H1 (cell line): ENCODE data around the gene SLC9A7. TPM values are rescaled to one million over a fixed set of nuclear protein-coding genes. Genes with fewer than 3 reads are reported as not detected.

Experiments used
- CTCF ChIA-PET: fragments of 300-600 bp; sonication (Branson Sonifier 250); formaldehyde crosslinking; loops from one replicate; lab custom pipeline; 2021; ENCODE audit not compliant: partially characterized antibody; lab: Charles Lee
- POLR2A ChIA-PET: fragments of 300-600 bp; sonication (Branson Sonifier 250); formaldehyde crosslinking; loops from one replicate; lab custom pipeline; 2021; ENCODE audit warnings: inconsistent platforms; ENCODE audit not compliant: partially characterized antibody; lab: Charles Lee
- DNase-seq, 2 experiments: peaks; one replicate each; pipeline versions ENCODE4 v3.0.0 to v3.0.0-alpha.2; 2010 to 2022; ENCODE audit warnings: low spot score in 2 of 2, low read depth in 1 of 2, mixed read lengths in 1 of 2
- FAIRE-seq: peaks from 2 replicates; lab custom pipeline; 2011; peaks lifted over from hg19 to GRCh38; lab: Jason Lieb, UNC
- H2AFZ ChIP-seq: 2 replicates; pipeline ENCODE4 v1.8.1; 2012; ENCODE audit warnings: low read length, inconsistent platforms
- H2AK5ac ChIP-seq: 2 replicates; pipeline ENCODE4 v1.6.1; 2013; ENCODE audit warnings: low read depth, low read length
- H2BK120ac ChIP-seq: replicated peaks from 2 replicates; pipeline ENCODE3; 2013; ENCODE audit warnings: low read depth, low read length, inconsistent platforms
- H2BK12ac ChIP-seq: 2 replicates; pipeline ENCODE4 v1.6.1; 2013; ENCODE audit warnings: low read depth, low read length
- H2BK15ac ChIP-seq: 2 replicates; pipeline ENCODE4 v1.6.1; 2013; ENCODE audit warnings: low read length
- H2BK20ac ChIP-seq: 2 replicates; pipeline ENCODE4 v1.6.1; 2013; ENCODE audit warnings: low read length
- H2BK5ac ChIP-seq: 2 replicates; pipeline ENCODE4 v1.6.1; 2013; ENCODE audit warnings: low read depth, low read length
- H3K14ac ChIP-seq: 2 replicates; pipeline ENCODE4 v1.6.1; 2013; ENCODE audit warnings: inconsistent platforms; ENCODE audit not compliant: insufficient read length
- H3K18ac ChIP-seq: 2 replicates; pipeline ENCODE4 v1.6.1; 2013; ENCODE audit warnings: low read length; ENCODE audit errors: extremely low read depth
- H3K23ac ChIP-seq: 2 replicates; pipeline ENCODE4 v1.6.1; 2013; ENCODE audit warnings: inconsistent platforms; ENCODE audit not compliant: insufficient read length
- H3K23me2 ChIP-seq: 2 replicates; pipeline ENCODE4 v1.6.1; 2013; ENCODE audit warnings: low read depth, low read length
- H3K27ac ChIP-seq: 2 replicates; pipeline ENCODE4 v1.6.1; 2011; ENCODE audit warnings: low read depth, low read length, inconsistent platforms
- H3K27me3 ChIP-seq, 4 experiments: replicated peaks in 1 of 4; 1 replicate in 1 of 4; 2 replicates in 3 of 4; pipeline versions ENCODE4 v1.6.1 to v1.8.1; 2011 to 2013; ENCODE audit warnings: low read length in 3 of 4, mild to moderate bottlenecking in 3 of 4, inconsistent platforms in 2 of 4, mixed read lengths in 2 of 4, moderate library complexity in 1 of 4; ENCODE audit not compliant: control insufficient read depth in 3 of 4, insufficient read depth in 3 of 4; ENCODE audit errors: extremely low read depth in 1 of 4
- H3K36me3 ChIP-seq, 4 experiments: 2 replicates each; pipeline versions ENCODE4 v1.6.1 to v1.8.1; 2011 to 2013; ENCODE audit warnings: mild to moderate bottlenecking in 4 of 4, low read length in 3 of 4, moderate library complexity in 2 of 4, control low read depth in 1 of 4, inconsistent platforms in 1 of 4; ENCODE audit not compliant: insufficient read depth in 4 of 4, control insufficient read depth in 2 of 4
- H3K4ac ChIP-seq: replicated peaks from 2 replicates; pipeline ENCODE3; 2013; ENCODE audit warnings: low read length, low read depth, mixed read lengths, inconsistent platforms; ENCODE audit not compliant: insufficient read length
- H3K4me1 ChIP-seq, 4 experiments: replicated peaks in 1 of 4; 1 replicate in 1 of 4; 2 replicates in 3 of 4; pipeline versions ENCODE4 v1.6.1 to v1.8.1; 2011 to 2013; ENCODE audit warnings: low read length in 3 of 4, inconsistent platforms in 2 of 4, mixed read lengths in 1 of 4; ENCODE audit not compliant: insufficient read depth in 4 of 4, control insufficient read depth in 3 of 4
- H3K4me2 ChIP-seq, 2 experiments: 2 replicates each; pipeline versions ENCODE4 v1.6.1 to v1.8.1; 2011 to 2013; ENCODE audit warnings: low read depth in 2 of 2, low read length in 2 of 2, control low read depth in 1 of 2, inconsistent platforms in 1 of 2, mild to moderate bottlenecking in 1 of 2; ENCODE audit not compliant: insufficient read depth in 1 of 2
- H3K4me3 ChIP-seq, 4 experiments: fragments of 200-600, 300-600 bp in 1 of 4; sonication (generic), shearing (Covaris generic), sonication (Bioruptor Twin) in 1 of 4; 2 replicates each; pipeline versions ENCODE4 v1.5.1 to v1.8.1; 2011 to 2016; ENCODE audit warnings: low read length in 4 of 4, low read depth in 3 of 4, control low read depth in 2 of 4, inconsistent platforms in 2 of 4, mild to moderate bottlenecking in 2 of 4, mixed read lengths in 1 of 4, moderate library complexity in 1 of 4; ENCODE audit not compliant: insufficient read depth in 2 of 4; ENCODE audit errors: extremely low read depth in 1 of 4
- H3K56ac ChIP-seq: replicated peaks from 2 replicates; pipeline ENCODE3; 2013; ENCODE audit warnings: low read depth, mild to moderate bottlenecking, mixed read lengths, low read length, inconsistent platforms; ENCODE audit not compliant: insufficient read length
- H3K79me1 ChIP-seq: 2 replicates; pipeline ENCODE4 v1.6.1; 2013; ENCODE audit warnings: low read depth, low read length, control low read depth
- H3K79me2 ChIP-seq, 2 experiments: 2 replicates each; pipeline versions ENCODE4 v1.6.1 to v1.8.1; 2012 to 2013; ENCODE audit warnings: low read length in 2 of 2, mild to moderate bottlenecking in 2 of 2, inconsistent platforms in 1 of 2; ENCODE audit not compliant: insufficient read depth in 2 of 2, control insufficient read depth in 1 of 2
- H3K9ac ChIP-seq, 4 experiments: replicated peaks in 1 of 4; 1 replicate in 1 of 4; 2 replicates in 3 of 4; pipeline versions ENCODE4 v1.6.1 to v1.8.1; 2011 to 2013; ENCODE audit warnings: low read depth in 3 of 4, low read length in 3 of 4, control low read depth in 2 of 4, mild to moderate bottlenecking in 2 of 4, moderate library complexity in 2 of 4, inconsistent platforms in 1 of 4; ENCODE audit errors: extremely low read depth in 1 of 4
- H3K9me3 ChIP-seq, 2 experiments: 2 replicates each; pipeline versions ENCODE4 v1.6.1 to v1.8.1; 2012 to 2013; ENCODE audit warnings: mild to moderate bottlenecking in 2 of 2, moderate library complexity in 2 of 2, control low read depth in 1 of 2, inconsistent platforms in 1 of 2, low read depth in 1 of 2, low read length in 1 of 2, mixed read lengths in 1 of 2; ENCODE audit not compliant: insufficient read depth in 2 of 2
- H4K20me1 ChIP-seq, 2 experiments: replicated peaks in 1 of 2; 2 replicates each; pipeline versions ENCODE3 to v1.8.1; 2011 to 2013; ENCODE audit warnings: inconsistent platforms in 2 of 2, low read length in 2 of 2, mild to moderate bottlenecking in 1 of 2; ENCODE audit not compliant: insufficient read depth in 2 of 2, control insufficient read depth in 1 of 2
- H4K5ac ChIP-seq: 2 replicates; pipeline ENCODE4 v1.6.1; 2013; ENCODE audit warnings: low read length, low read depth, mixed read lengths, inconsistent platforms; ENCODE audit not compliant: insufficient read length
- H4K8ac ChIP-seq: 2 replicates; pipeline ENCODE4 v1.8.0; 2013; ENCODE audit warnings: mild to moderate bottlenecking, moderate library complexity, low read length, inconsistent platforms; ENCODE audit not compliant: insufficient read depth; ENCODE audit errors: extremely low read depth
- H4K91ac ChIP-seq: replicated peaks from 2 replicates; pipeline ENCODE3; 2013; ENCODE audit warnings: low read length, mixed read lengths, inconsistent platforms; ENCODE audit not compliant: insufficient read length
- BACH1 ChIP-seq: IDR thresholded peaks from 2 replicates; pipeline ENCODE4 v1.6.1; 2012; ENCODE audit warnings: low read length, improper control_type of control experiment
- BCL11A ChIP-seq, 2 experiments: IDR thresholded peaks; one replicate each; pipeline ENCODE4 v1.6.1; 2011; ENCODE audit warnings: low read depth in 2 of 2, low read length in 2 of 2, mild to moderate bottlenecking in 2 of 2
- CHD2 ChIP-seq: IDR thresholded peaks from 2 replicates; pipeline ENCODE4 v1.6.1; 2012; ENCODE audit warnings: low read length, improper control_type of control experiment
- EP300 ChIP-seq, 2 experiments: IDR thresholded peaks; 1 replicate in 1 of 2; 2 replicates in 1 of 2; pipeline ENCODE4 v1.6.1; 2011 to 2012; ENCODE audit warnings: low read depth in 2 of 2, low read length in 2 of 2, mild to moderate bottlenecking in 2 of 2, borderline replicate concordance in 1 of 2, inconsistent platforms in 1 of 2, moderate library complexity in 1 of 2
- GTF2F1 ChIP-seq: IDR thresholded peaks from 2 replicates; pipeline ENCODE4 v1.6.1; 2012; ENCODE audit warnings: low read depth, low read length, improper control_type of control experiment, borderline replicate concordance
- PHF8 ChIP-seq: fragments of 200-600 bp; sonication (generic); conservative IDR thresholded peaks from 2 replicates; pipeline ENCODE4 v1.7.1; 2012; ENCODE audit warnings: low read depth, mild to moderate bottlenecking, inconsistent platforms, low read length, moderate library complexity
- RFX5 ChIP-seq: IDR thresholded peaks from 2 replicates; pipeline ENCODE4 v1.6.1; 2011; ENCODE audit warnings: low read depth, low read length, improper control_type of control experiment, borderline replicate concordance
- RXRA ChIP-seq: IDR thresholded peaks from 2 replicates; pipeline ENCODE4 v1.6.1; 2011; ENCODE audit warnings: low read depth, mild to moderate bottlenecking, low read length, moderate library complexity; ENCODE audit not compliant: insufficient read depth
- TAF1 ChIP-seq: IDR thresholded peaks from 2 replicates; pipeline ENCODE4 v1.6.1; 2011; ENCODE audit warnings: mild to moderate bottlenecking, low read depth, low read length
- TAF7 ChIP-seq: optimal IDR thresholded peaks from 2 replicates; pipeline ENCODE3; 2011; ENCODE audit warnings: low read depth, mild to moderate bottlenecking, inconsistent platforms, low read length, moderate library complexity, borderline replicate concordance
- WGBS, 2 experiments: shearing (Covaris generic) in 1 of 2; methylation state at CpG; one replicate each; pipeline versions ENCODE4 v1.1.6 to v1.1.7; 2013 to 2015; ENCODE audit warnings: low lambda C conversion rate in 2 of 2, mixed read lengths in 2 of 2, inconsistent platforms in 1 of 2, low coverage in 1 of 2, missing lambda C conversion rate in 1 of 2; ENCODE audit not compliant: insufficient replicate concordance in 2 of 2, insufficient coverage in 1 of 2, insufficient read length in 1 of 2; ENCODE audit errors: extremely low coverage in 1 of 2, missing lambda C conversion rate in 1 of 2; 5-methylcytosine and 5-hydroxymethylcytosine counted together
- polyA plus RNA-seq, 7 experiments: library from polyadenylated mRNA; depleted of rRNA in 3 of 7; stranded (reverse) in 5 of 7; unstranded in 2 of 7; fragments of >200 nt in 5 of 7; fragments of 200-250 nt in 2 of 7; gene quantifications; 1 replicate in 5 of 7; 2 replicates in 1 of 7; 4 replicates in 1 of 7; pipeline versions ENCODE4 v1.2.1 to v1.2.3, GENCODE V29; 2011 to 2013; ENCODE audit warnings: missing spikeins in 2 of 7, mixed read lengths in 2 of 7
- total RNA-seq: library from RNA; stranded (reverse); fragmentation: NEBNext Ultra II Directional; extraction: Animal tissue kit (Norgen Biotek cat#: 25700); gene quantifications from 2 replicates; pipeline ENCODE4 v1.2.1, GENCODE V29; 2021

The SLC9A7 gene
- total and polyA plus RNA-seq, 2 of the 8 experiments (the other 6 are each of a cell fraction or from before 2014, with no cell fraction given), result 6.7 to 17.2 TPM

GRCh38 chrX:46755671-46756070, 3.2 kb downstream of the SLC9A7 start:
- no peak overlapping the region for H3K14ac ChIP-seq
- 88% methylated on average over 10 of the region's 10 CpGs; no CpG with 5 or more reads in 1 of the 2 experiments for WGBS, 2 experiments

More at GRCh38 chrX:46755671-46756070, 3.2 kb downstream of the SLC9A7 start:
- no peak overlapping the region for H3K4ac ChIP-seq
- H2BK20ac ChIP-seq, result no peak overlapping the region
- no peak overlapping the region for H2BK120ac ChIP-seq
- no peaks in the 10 kb centered on the region for H3K36me3 ChIP-seq
- H2BK5ac ChIP-seq, result no peak overlapping the region
- no peak overlapping the region for H3K27ac ChIP-seq
- H3K23ac ChIP-seq, result no peak overlapping the region
- H4K8ac ChIP-seq, result no peak overlapping the region
- TF ChIP-seq CHD2 (no peak), BCL11A (IDR thresholded peaks at IDR 0.05; ENCODE audit: low read depth in 2 of 2, low read length in 2 of 2) (no peak), PHF8 (no peak), TAF7 (no peak), EP300 (IDR thresholded peaks at IDR 0.05; ENCODE audit: borderline replicate concordance in 1 of 2, low read depth in 2 of 2, low read length in 2 of 2) (no peak), BACH1 (no peak), RFX5 (no peak), TAF1 (no peak), GTF2F1 (no peak), RXRA (no peak)
- TF ChIP-seq, all 59 proteins: peak for 0
- H3K79me2 ChIP-seq, result peaks cover 0 to 42% of the 10 kb centered on the region in 2 experiments; a peak in 3 of 4 replicates
- peaks cover 0 to 1% of the 10 kb centered on the region in 2 experiments for H4K20me1 ChIP-seq
- no peak overlapping the region for H3K4me2 ChIP-seq
- CTCF ChIA-PET, result interaction anchor here (0.6 to 1.5 kb wide), 2 partner anchors 42 to 1136 kb away, joined by 4 read pairs; no protein-coding TSS in a partner anchor
- no peaks in the 10 kb centered on the region for H3K9me3 ChIP-seq
- H3K4me1 ChIP-seq, result peaks cover 2 to 16% (median 10%) of the 10 kb centered on the region in 4 experiments; a peak in 6 of 7 replicates
- FAIRE-seq (no peak), DNase-seq (no peak)
- POLR2A ChIA-PET, result no interaction called here
- H2BK15ac ChIP-seq, result no peak overlapping the region
- H3K18ac ChIP-seq, result no peak overlapping the region
- no peak overlapping the region for H2BK12ac ChIP-seq
- H3K27me3 ChIP-seq, result no peaks in the 10 kb centered on the region; a peak in 1 of 7 replicates
- H3K56ac ChIP-seq, result no peak overlapping the region
- peaks cover 3% of the 10 kb centered on the region; the same call in 1 of the 2 replicates for H3K79me1 ChIP-seq
- H4K91ac ChIP-seq, result no peak overlapping the region
- H3K4me3 ChIP-seq, result no peak overlapping the region
- no peak overlapping the region for H4K5ac ChIP-seq
- H2AK5ac ChIP-seq, result no peak overlapping the region
- H3K23me2 ChIP-seq, result peaks cover 4% of the 10 kb centered on the region; the same call in 1 of the 2 replicates
- H3K9ac ChIP-seq, result no peak overlapping the region
- H2AFZ ChIP-seq, result no peak overlapping the region
